Measurements from ENCODE around the gene IRF5.

IRF5 gene

GRCh38 chr7:128922496-128923410 is 15.0 kb upstream of the IRF5 start (continued):
- no peak for TF ChIP-seq ZNF692 (tag by site-specific recombination; IDR thresholded peaks at IDR 0.05)
- no peak for TF ChIP-seq ZNF654 (tag by site-specific recombination; IDR thresholded peaks at IDR 0.05; ENCODE audit: low read depth)
- no peak for TF ChIP-seq ZNF404 (tag by site-specific recombination; IDR thresholded peaks at IDR 0.05)
- TF ChIP-seq ZNF571 (tag by site-specific recombination; IDR thresholded peaks at IDR 0.05), result no peak

- ChIA-PET CTCF (interaction anchor here (0.6 kb wide), 2 partner anchors 313 to 513 kb away, joined by 3 to 4 read pairs; no protein-coding TSS in a partner anchor), POLR2A (interaction anchor here (0.6 kb wide), 1 partner anchor 262 kb away, joined by 4 read pairs; no protein-coding TSS in a partner anchor)
- H3K4me1 ChIP-seq (ENCODE audit: control insufficient read depth, insufficient read depth, low read length), result no peaks in the 10 kb centered on the region
- H3K9me3 ChIP-seq (ENCODE audit: control insufficient read depth, insufficient read depth, low read depth, low read length), result no peaks in the 10 kb centered on the region
- no peak for TF ChIP-seq ZNF629 (tag by site-specific recombination; IDR thresholded peaks at IDR 0.05)
- TF ChIP-seq, protein P1, sequence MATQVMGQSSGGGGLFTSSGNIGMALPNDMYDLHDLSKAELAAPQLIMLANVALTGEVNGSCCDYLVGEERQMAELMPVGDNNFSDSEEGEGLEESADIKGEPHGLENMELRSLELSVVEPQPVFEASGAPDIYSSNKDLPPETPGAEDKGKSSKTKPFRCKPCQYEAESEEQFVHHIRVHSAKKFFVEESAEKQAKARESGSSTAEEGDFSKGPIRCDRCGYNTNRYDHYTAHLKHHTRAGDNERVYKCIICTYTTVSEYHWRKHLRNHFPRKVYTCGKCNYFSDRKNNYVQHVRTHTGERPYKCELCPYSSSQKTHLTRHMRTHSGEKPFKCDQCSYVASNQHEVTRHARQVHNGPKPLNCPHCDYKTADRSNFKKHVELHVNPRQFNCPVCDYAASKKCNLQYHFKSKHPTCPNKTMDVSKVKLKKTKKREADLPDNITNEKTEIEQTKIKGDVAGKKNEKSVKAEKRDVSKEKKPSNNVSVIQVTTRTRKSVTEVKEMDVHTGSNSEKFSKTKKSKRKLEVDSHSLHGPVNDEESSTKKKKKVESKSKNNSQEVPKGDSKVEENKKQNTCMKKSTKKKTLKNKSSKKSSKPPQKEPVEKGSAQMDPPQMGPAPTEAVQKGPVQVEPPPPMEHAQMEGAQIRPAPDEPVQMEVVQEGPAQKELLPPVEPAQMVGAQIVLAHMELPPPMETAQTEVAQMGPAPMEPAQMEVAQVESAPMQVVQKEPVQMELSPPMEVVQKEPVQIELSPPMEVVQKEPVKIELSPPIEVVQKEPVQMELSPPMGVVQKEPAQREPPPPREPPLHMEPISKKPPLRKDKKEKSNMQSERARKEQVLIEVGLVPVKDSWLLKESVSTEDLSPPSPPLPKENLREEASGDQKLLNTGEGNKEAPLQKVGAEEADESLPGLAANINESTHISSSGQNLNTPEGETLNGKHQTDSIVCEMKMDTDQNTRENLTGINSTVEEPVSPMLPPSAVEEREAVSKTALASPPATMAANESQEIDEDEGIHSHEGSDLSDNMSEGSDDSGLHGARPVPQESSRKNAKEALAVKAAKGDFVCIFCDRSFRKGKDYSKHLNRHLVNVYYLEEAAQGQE (tag by site-specific recombination; IDR thresholded peaks at IDR 0.05), result peak; percentile 89
- H3K27ac ChIP-seq (ENCODE audit: extremely low read depth, low read depth, low read length), result no peak overlapping the region
- H3K36me3 ChIP-seq (ENCODE audit: control insufficient read depth in 2 of 2, insufficient read depth in 1 of 2, low read length in 2 of 2), result no peaks in the 10 kb centered on the region
- H3K4me3 ChIP-seq (ENCODE audit: low read depth, low read length), result no peak overlapping the region
Measured at GRCh38 chr7:128923411-128923800, 14.3 kb upstream of the IRF5 start.

DNA sequence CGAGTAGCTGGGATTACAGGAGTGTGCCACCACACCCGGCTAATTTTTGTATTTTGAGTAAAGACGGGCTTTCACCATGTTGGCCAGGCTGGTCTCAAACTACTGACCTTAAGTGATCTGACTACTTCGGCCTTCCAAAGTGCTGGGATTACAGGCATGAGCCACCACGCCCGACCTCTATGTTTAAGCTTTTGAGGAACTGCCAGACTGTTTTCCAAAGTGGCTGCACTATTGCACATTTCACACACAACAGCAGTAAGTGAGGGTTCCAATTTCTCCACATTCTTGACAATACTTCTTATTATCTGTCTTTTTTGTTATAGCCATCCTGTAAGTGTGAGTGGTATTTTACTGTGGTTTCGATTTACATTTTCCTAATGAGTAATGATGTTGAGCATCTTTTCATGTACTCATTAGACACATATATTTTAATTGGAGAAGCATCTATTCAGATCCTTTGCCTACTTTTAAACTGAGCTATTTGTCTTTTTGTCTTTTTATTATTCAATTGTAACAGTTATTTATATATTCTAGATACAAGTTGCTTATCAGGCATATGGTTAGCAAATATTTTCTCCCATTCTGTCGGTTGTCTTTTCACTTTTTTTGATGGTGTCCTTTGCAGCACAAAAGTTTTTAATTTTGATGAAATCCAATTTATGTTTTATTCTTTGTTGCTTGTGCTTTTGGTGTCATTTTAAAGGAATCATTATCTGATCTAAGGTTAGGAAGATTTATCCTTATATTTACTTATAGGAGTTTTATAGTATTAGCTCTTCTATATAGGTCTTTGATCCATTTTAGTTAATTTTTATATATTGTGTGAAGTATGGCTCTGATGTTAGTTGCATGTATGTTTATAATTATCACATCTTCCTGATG is 12.8 kb upstream of the IRF5 start:
- H3K27ac ChIP-seq (ENCODE audit: extremely low read depth, low read depth, low read length), result no peak overlapping the region
- no peaks in the 10 kb centered on the region for H3K9me3 ChIP-seq (ENCODE audit: control insufficient read depth, insufficient read depth, low read depth, low read length)
- no peaks in the 10 kb centered on the region for H3K4me1 ChIP-seq (ENCODE audit: control insufficient read depth, insufficient read depth, low read length)
- ChIA-PET CTCF (no interaction called here), POLR2A (interaction anchor here (0.7 kb wide), 1 partner anchor 104 kb away, joined by 5 read pairs; no protein-coding TSS in a partner anchor)
- H3K36me3 ChIP-seq (ENCODE audit: control insufficient read depth in 2 of 2, insufficient read depth in 1 of 2, low read length in 2 of 2), result no peaks in the 10 kb centered on the region
- no peak overlapping the region for H3K4me3 ChIP-seq (ENCODE audit: low read depth, low read length)
- no peak for TF ChIP-seq ZBTB48 (tag by site-specific recombination; IDR thresholded peaks at IDR 0.05)
- no peak for TF ChIP-seq ZNF16 (tag by site-specific recombination; IDR thresholded peaks at IDR 0.05; ENCODE audit: low read depth)
- no peak for TF ChIP-seq ZNF37A (tag by site-specific recombination; IDR thresholded peaks at IDR 0.05)
- no peak for TF ChIP-seq ZNF76 (tag by site-specific recombination; IDR thresholded peaks at IDR 0.05; ENCODE audit: borderline replicate concordance, low read depth)
- TF ChIP-seq ZBTB21 (tag by site-specific recombination; IDR thresholded peaks at IDR 0.05), result no peak
- TF ChIP-seq YY1 (tag by site-specific recombination; IDR thresholded peaks at IDR 0.05), result no peak
- TF ChIP-seq ZNF776 (tag by site-specific recombination; IDR thresholded peaks at IDR 0.05; ENCODE audit: borderline replicate concordance), result no peak
- TF ChIP-seq ZNF157 (tag by site-specific recombination; IDR thresholded peaks at IDR 0.05), result no peak
- no peak for TF ChIP-seq BCL11A (tag by site-specific recombination; IDR thresholded peaks at IDR 0.05; ENCODE audit: low read depth)
- TF ChIP-seq ZEB2 (tag by site-specific recombination; IDR thresholded peaks at IDR 0.05), result no peak
- no peak for TF ChIP-seq KLF10 (tag by site-specific recombination; IDR thresholded peaks at IDR 0.05)
- no peak for TF ChIP-seq ZNF837 (tag by site-specific recombination; IDR thresholded peaks at IDR 0.05)
- TF ChIP-seq ZBTB49 (tag by site-specific recombination; IDR thresholded peaks at IDR 0.05; ENCODE audit: low read depth), result no peak
- no peak for TF ChIP-seq ZNF571 (tag by site-specific recombination; IDR thresholded peaks at IDR 0.05)
- no peak for TF ChIP-seq ZNF23 (tag by site-specific recombination; IDR thresholded peaks at IDR 0.05; ENCODE audit: borderline replicate concordance)
- TF ChIP-seq ZNF202 (tag by site-specific recombination; IDR thresholded peaks at IDR 0.05; ENCODE audit: borderline replicate concordance), result no peak

All from HEK293 (cell line).